Suprapubic skin (tissue), 3 donors: ENCODE data around the gene PARN.

Source experiments
- POLR2AphosphoS5 ChIP-seq, 3 donors: sonication (generic); formaldehyde crosslinking; IDR thresholded peaks; one replicate each; pipeline ENCODE4 v1.6.1; 2017; ENCODE audit warnings: antibody characterized with exemption in 3 of 3
- TF ChIP-seq, protein P1 (sequence below), 2 donors: fragments of 200-600 bp in 1 of 2; fragments of 450-650 bp in 1 of 2; sonication (generic) in 1 of 2; IDR thresholded peaks; one replicate each; pipeline ENCODE4 v1.5.1; 2016 to 2019; ENCODE audit warnings: antibody characterized with exemption in 2 of 2, mild to moderate bottlenecking in 1 of 2, moderate library complexity in 1 of 2

DNA sequence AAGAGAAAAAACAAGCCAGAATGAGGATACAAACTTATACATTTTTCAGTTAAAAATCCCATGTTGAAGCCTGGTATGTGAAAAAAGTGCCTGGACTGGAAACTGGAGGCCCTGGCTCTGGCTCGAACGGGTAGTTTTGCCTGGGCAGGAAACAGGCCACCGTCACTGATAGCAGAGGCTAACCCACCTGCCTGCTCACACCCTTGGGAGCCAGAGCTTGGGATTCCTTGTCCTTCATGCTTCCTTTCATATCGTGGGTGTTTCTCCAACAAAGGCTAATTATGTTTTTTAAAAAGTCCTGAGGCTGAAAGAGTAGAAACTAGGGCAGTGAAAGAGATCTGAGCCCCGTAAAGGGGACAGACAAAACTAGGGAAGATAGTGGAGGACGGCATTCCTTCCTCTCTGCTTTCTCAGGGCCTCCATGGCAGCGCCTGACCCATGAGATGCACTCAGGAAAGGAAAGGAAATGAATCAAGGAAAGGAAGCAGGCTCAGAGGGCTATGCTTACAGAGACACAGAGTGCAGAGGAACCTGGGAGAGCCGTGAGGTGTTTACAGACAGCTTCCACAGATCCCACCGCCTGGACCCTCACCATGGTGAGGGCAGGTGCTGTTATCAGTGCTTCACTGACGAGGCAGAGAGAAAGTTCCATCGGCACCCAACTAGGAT, 138.1 kb downstream of the PARN start:
- TF ChIP-seq, protein P1, sequence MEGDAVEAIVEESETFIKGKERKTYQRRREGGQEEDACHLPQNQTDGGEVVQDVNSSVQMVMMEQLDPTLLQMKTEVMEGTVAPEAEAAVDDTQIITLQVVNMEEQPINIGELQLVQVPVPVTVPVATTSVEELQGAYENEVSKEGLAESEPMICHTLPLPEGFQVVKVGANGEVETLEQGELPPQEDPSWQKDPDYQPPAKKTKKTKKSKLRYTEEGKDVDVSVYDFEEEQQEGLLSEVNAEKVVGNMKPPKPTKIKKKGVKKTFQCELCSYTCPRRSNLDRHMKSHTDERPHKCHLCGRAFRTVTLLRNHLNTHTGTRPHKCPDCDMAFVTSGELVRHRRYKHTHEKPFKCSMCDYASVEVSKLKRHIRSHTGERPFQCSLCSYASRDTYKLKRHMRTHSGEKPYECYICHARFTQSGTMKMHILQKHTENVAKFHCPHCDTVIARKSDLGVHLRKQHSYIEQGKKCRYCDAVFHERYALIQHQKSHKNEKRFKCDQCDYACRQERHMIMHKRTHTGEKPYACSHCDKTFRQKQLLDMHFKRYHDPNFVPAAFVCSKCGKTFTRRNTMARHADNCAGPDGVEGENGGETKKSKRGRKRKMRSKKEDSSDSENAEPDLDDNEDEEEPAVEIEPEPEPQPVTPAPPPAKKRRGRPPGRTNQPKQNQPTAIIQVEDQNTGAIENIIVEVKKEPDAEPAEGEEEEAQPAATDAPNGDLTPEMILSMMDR (IDR thresholded peaks at IDR 0.05) = no peak
- TF ChIP-seq POLR2AphosphoS5 (IDR thresholded peaks at IDR 0.05) = no peak
